ENCODE data around the gene CSF2. TPM values are rescaled to one million over a fixed set of nuclear protein-coding genes. Genes with fewer than 3 reads are reported as not detected.

The CSF2 gene
- total and polyA plus RNA-seq, 2 of the 13 experiments (the other 11 are each of a cell fraction or from before 2014, with no cell fraction given), result not detected

GRCh38 chr5:132059043-132059695 lies 14.4 kb upstream of the CSF2 start (continued):
- no peak for TF ChIP-seq HMGXB3 (CRISPR knock-in tag; IDR thresholded peaks at IDR 0.05; ENCODE audit: borderline replicate concordance)

DNA sequence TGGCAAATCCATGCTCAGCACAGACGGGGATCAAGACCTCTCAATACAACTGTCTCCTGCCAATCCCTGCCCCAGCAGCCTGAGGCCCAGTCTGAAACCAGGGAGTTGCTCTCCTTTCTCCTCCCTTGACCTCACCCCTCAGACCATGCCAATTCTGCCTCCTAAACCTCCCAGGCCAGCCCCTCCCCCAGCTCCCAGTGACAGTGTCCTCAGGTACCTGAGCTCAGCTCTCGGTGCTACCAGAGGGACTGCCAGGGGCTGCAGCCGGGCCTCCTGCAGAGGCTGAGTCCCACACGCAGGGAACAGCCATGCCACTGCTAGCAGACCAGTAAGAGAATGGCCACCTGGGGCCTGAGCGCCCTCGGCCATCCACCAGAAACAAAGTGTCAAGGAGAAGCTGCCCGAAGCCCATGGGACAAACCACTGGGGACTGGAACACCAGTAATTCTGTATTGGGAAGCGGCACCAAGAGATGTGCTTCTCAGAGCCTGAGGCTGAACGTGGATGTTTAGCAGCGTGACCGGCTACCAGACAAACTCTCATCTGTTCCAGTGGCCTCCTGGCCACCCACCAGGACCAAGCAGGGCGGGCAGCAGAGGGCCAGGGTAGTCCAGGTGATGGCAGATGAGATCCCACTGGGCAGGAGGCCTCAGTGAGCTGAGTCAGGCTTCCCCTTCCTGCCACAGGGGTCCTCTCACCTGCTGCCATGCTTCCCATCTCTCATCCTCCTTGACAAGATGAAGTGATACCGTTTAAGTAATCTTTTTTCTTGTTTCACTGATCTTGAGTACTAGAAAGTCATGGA lies 13.7 kb upstream of the CSF2 start:
- no peak for FAIRE-seq
- ChIA-PET POLR2A (no interaction called here), CTCF (ENCODE audit: low intra/inter-chr PET ratio, low total read pairs) (no interaction called here)
- H3K79me2 ChIP-seq (ENCODE audit: insufficient read depth, low read length), result no peaks in the 10 kb centered on the region
- H3K27ac ChIP-seq (ENCODE audit: extremely low read length, insufficient read depth, low read length), result no peak overlapping the region
- no peak overlapping the region for H2AFZ ChIP-seq (ENCODE audit: low read length)
- no peak for ATAC-seq
- in situ Hi-C loops (cut with HindIII; ENCODE audit: extremely low pct_ligation_motif_present, low pct_unique_long_range_greater_than_20kb), result no loop called here
- no peaks in the 10 kb centered on the region for H3K9me3 ChIP-seq (ENCODE audit: low read length)
- DNase-seq (ENCODE audit: low spot score), result no peak
- H3K4me1 ChIP-seq (ENCODE audit: insufficient read depth, low read length), result peaks cover 9% of the 10 kb centered on the region
- peaks cover 2 to 9% of the 10 kb centered on the region in 2 experiments; a peak in 2 of 5 replicates for H3K27me3 ChIP-seq (ENCODE audit: control insufficient read depth in 1 of 2, insufficient read depth in 2 of 2, low read length in 2 of 2)
- H3K36me3 ChIP-seq (replicated peaks in 1 of 2; ENCODE audit: control insufficient read depth in 1 of 2, insufficient read depth in 2 of 2, low read length in 2 of 2), result no peaks in the 10 kb centered on the region
- intact Hi-C loops (cut with micrococcal nuclease; ENCODE audit: unreplicated experiment), result no loop called here
- H4K20me1 ChIP-seq (ENCODE audit: insufficient read depth, low read length), result no peaks in the 10 kb centered on the region
- 21% methylated on average over 6 of the region's 13 CpGs for WGBS (ENCODE audit: low lambda C conversion rate)
- BruUV-seq (replicated peaks), result no TSS peak
- H3K4me2 ChIP-seq (ENCODE audit: low read depth, low read length), result no peak overlapping the region
- no peak overlapping the region for H3K4me3 ChIP-seq (replicated peaks in 1 of 3; ENCODE audit: insufficient read depth in 1 of 3, low read depth in 2 of 3, low read length in 3 of 3)
- no peak overlapping the region for H3K9ac ChIP-seq (ENCODE audit: insufficient read depth, low read depth, low read length)
- TF ChIP-seq, protein P1, sequence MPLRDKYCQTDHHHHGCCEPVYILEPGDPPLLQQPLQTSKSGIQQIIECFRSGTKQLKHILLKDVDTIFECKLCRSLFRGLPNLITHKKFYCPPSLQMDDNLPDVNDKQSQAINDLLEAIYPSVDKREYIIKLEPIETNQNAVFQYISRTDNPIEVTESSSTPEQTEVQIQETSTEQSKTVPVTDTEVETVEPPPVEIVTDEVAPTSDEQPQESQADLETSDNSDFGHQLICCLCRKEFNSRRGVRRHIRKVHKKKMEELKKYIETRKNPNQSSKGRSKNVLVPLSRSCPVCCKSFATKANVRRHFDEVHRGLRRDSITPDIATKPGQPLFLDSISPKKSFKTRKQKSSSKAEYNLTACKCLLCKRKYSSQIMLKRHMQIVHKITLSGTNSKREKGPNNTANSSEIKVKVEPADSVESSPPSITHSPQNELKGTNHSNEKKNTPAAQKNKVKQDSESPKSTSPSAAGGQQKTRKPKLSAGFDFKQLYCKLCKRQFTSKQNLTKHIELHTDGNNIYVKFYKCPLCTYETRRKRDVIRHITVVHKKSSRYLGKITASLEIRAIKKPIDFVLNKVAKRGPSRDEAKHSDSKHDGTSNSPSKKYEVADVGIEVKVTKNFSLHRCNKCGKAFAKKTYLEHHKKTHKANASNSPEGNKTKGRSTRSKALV (CRISPR knock-in tag; IDR thresholded peaks at IDR 0.05), result no peak
- TF ChIP-seq, protein P2, sequence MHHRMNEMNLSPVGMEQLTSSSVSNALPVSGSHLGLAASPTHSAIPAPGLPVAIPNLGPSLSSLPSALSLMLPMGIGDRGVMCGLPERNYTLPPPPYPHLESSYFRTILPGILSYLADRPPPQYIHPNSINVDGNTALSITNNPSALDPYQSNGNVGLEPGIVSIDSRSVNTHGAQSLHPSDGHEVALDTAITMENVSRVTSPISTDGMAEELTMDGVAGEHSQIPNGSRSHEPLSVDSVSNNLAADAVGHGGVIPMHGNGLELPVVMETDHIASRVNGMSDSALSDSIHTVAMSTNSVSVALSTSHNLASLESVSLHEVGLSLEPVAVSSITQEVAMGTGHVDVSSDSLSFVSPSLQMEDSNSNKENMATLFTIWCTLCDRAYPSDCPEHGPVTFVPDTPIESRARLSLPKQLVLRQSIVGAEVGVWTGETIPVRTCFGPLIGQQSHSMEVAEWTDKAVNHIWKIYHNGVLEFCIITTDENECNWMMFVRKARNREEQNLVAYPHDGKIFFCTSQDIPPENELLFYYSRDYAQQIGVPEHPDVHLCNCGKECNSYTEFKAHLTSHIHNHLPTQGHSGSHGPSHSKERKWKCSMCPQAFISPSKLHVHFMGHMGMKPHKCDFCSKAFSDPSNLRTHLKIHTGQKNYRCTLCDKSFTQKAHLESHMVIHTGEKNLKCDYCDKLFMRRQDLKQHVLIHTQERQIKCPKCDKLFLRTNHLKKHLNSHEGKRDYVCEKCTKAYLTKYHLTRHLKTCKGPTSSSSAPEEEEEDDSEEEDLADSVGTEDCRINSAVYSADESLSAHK (CRISPR knock-in tag; IDR thresholded peaks at IDR 0.05; ENCODE audit: borderline replicate concordance), result no peak
- TF ChIP-seq ZNF644 (CRISPR knock-in tag; IDR thresholded peaks at IDR 0.05; ENCODE audit: low read depth) (no peak), MTERF4 (CRISPR knock-in tag; IDR thresholded peaks at IDR 0.05) (no peak), GABPB1 (CRISPR knock-in tag; IDR thresholded peaks at IDR 0.05) (no peak), IRF1 (CRISPR knock-in tag; IDR thresholded peaks at IDR 0.05; ENCODE audit: low read depth) (no peak), HNRNPK (IDR thresholded peaks at IDR 0.05; ENCODE audit: low read depth, low read length, poor library complexity, severe bottlenecking) (no peak), SNAPC2 (CRISPR knock-in tag; IDR thresholded peaks at IDR 0.05) (no peak)
